BJ (cell line): ENCODE data around the gene KLRC4. TPM values are rescaled to one million over a fixed set of nuclear protein-coding genes. Genes with fewer than 3 reads are reported as not detected.
A peak's percentile ranks its signal among the peaks of the same experiment; 100 is the strongest.
"Not testable (repeated sequence)": the region's sequence is repeated elsewhere in the genome, so short reads cannot be mapped to it uniquely, and the experiment has no call there.

Experiments
- CTCF ChIA-PET: fragments of 350-600 bp; formaldehyde crosslinking; extraction: SDS; loops from one replicate; lab custom pipeline; 2021; ENCODE audit warnings: antibody characterized with exemption, inconsistent platforms; lab: Yijun Ruan, JAX
- POLR2A ChIA-PET: fragments of 300-600 bp; sonication (Branson Sonifier 250); formaldehyde crosslinking; extraction: SDS; loops from one replicate; lab custom pipeline; 2021; ENCODE audit warnings: antibody characterized with exemption; lab: Charles Lee
- DNase-seq: peaks from one replicate; pipeline ENCODE4 v3.0.0-alpha.2; 2011; ENCODE audit warnings: low read depth
- H3K27me3 ChIP-seq: 2 replicates; pipeline ENCODE4 v1.6.0; 2011; ENCODE audit warnings: low read length; ENCODE audit not compliant: control insufficient read depth, insufficient read depth
- H3K36me3 ChIP-seq: 2 replicates; pipeline ENCODE4 v1.5.1; 2011; ENCODE audit warnings: low read length; ENCODE audit not compliant: control insufficient read depth, insufficient read depth
- H3K4me3 ChIP-seq: 2 replicates; pipeline ENCODE4 v1.5.1; 2011; ENCODE audit warnings: low read depth, mild to moderate bottlenecking, control low read depth, low read length
- CTCF ChIP-seq: IDR thresholded peaks from 2 replicates; pipeline ENCODE4 v1.5.1; 2011; ENCODE audit warnings: low read depth, mild to moderate bottlenecking, control low read depth, inconsistent platforms, low read length, moderate library complexity; ENCODE audit not compliant: insufficient read depth
- polyA plus RNA-seq: library from polyadenylated mRNA; depleted of rRNA; stranded (reverse); fragments of >200 nt; gene quantifications from 2 replicates; pipeline ENCODE4 v1.2.3, GENCODE V29; 2011

Gene KLRC4
- polyA plus RNA-seq, 1 experiment: not detected

GRCh38 chr12:10385166-10385613, 24.4 kb downstream of the KLRC4 start:
- no peak for TF ChIP-seq CTCF
- Histone ChIP-seq H3K36me3 (no peaks in the 10 kb centered on the region), H3K27me3 (no peaks in the 10 kb centered on the region), H3K4me3 (no peak overlapping the region)
- CTCF ChIA-PET: no interaction called here
- POLR2A ChIA-PET: no interaction called here
- DNase-seq: peak; percentile 69

- DNase-seq: no peak
- Histone ChIP-seq H3K27me3 (no peaks in the 10 kb centered on the region), H3K4me3 (no peak overlapping the region), H3K36me3 (no peaks in the 10 kb centered on the region)
- no peak for TF ChIP-seq CTCF
- CTCF ChIA-PET: no interaction called here
- POLR2A ChIA-PET: no interaction called here
Observed at GRCh38 chr12:10384191-10384590, 25.4 kb downstream of the KLRC4 start.

- TF ChIP-seq CTCF: no peak
- Histone ChIP-seq H3K36me3 (no peaks in the 10 kb centered on the region), H3K27me3 (no peaks in the 10 kb centered on the region), H3K4me3 (no peak overlapping the region)
- no peak for DNase-seq
- ChIA-PET POLR2A (no interaction called here), CTCF (interaction anchor here (0.8 to 1.8 kb wide), 2 partner anchors 16 to 21 kb away, joined by 3 to 7 read pairs; no protein-coding TSS in a partner anchor)
Observed at GRCh38 chr12:10381928-10382628, 27.5 kb downstream of the KLRC4 start.

- POLR2A ChIA-PET, DNase-seq, H3K36me3 ChIP-seq, H3K27me3 ChIP-seq, H3K4me3 ChIP-seq, CTCF ChIA-PET: not testable (repeated sequence)
Observed at GRCh38 chr12:10378737-10379136, 30.8 kb downstream of the KLRC4 start.

GRCh38 chr12:10374624-10375018, 34.9 kb downstream of the KLRC4 start:
- Histone ChIP-seq H3K27me3 (no peaks in the 10 kb centered on the region), H3K36me3 (no peaks in the 10 kb centered on the region), H3K4me3 (no peak overlapping the region)
- no peak for DNase-seq
- ChIA-PET CTCF (interaction anchor here (0.8 kb wide), 1 partner anchor 9 kb away, joined by 4 read pairs; no protein-coding TSS in a partner anchor), POLR2A (no interaction called here)
- TF ChIP-seq CTCF: no peak

- Histone ChIP-seq H3K4me3 (no peak overlapping the region), H3K27me3 (no peaks in the 10 kb centered on the region), H3K36me3 (no peaks in the 10 kb centered on the region)
- no peak for TF ChIP-seq CTCF
- no peak for DNase-seq
- ChIA-PET CTCF (no interaction called here), POLR2A (no interaction called here)
Observed at GRCh38 chr12:10372559-10372958, 37.0 kb downstream of the KLRC4 start.

GRCh38 chr12:10371893-10372535, 37.5 kb downstream of the KLRC4 start:
- H3K36me3 ChIP-seq, H3K27me3 ChIP-seq, POLR2A ChIA-PET, DNase-seq, H3K4me3 ChIP-seq, CTCF ChIA-PET: not testable (repeated sequence)
